Activated naive CD4-positive, alpha-beta T cell treated with anti-CD3 and anti-CD28 coated beads, Interleukin-2, amount 50 U/mL, for 24 hours (primary cell): Measurements from ENCODE around the gene CRHBP.

Experiments used
- H3K27ac Mint-ChIP-seq: one replicate; pipeline ENCODE4 v1.8.0; 2021; ENCODE audit warnings: mild to moderate bottlenecking, mixed read lengths
- H3K27me3 Mint-ChIP-seq: one replicate; pipeline ENCODE4 v1.8.0; 2021; ENCODE audit warnings: mixed read lengths
- H3K36me3 Mint-ChIP-seq: one replicate; pipeline ENCODE4 v1.8.0; 2021; ENCODE audit warnings: mixed read lengths
- H3K4me1 Mint-ChIP-seq: one replicate; pipeline ENCODE4 v1.8.0; 2021; ENCODE audit warnings: mixed read lengths
- H3K4me3 Mint-ChIP-seq: one replicate; pipeline ENCODE4 v1.8.0; 2021; ENCODE audit warnings: mild to moderate bottlenecking, mixed read lengths
- H3K9me3 Mint-ChIP-seq: one replicate; pipeline ENCODE4 v1.8.0; 2021; ENCODE audit warnings: mixed read lengths

CRHBP gene

GRCh38 chr5:76946090-76946489, 6.8 kb upstream of the CRHBP start:
- no peak overlapping the region for H3K4me3 Mint-ChIP-seq
- peaks cover 3% of the 10 kb centered on the region for H3K27me3 Mint-ChIP-seq
- H3K27ac Mint-ChIP-seq: no peak overlapping the region
- H3K4me1 Mint-ChIP-seq: no peaks in the 10 kb centered on the region
- no peaks in the 10 kb centered on the region for H3K9me3 Mint-ChIP-seq
- no peaks in the 10 kb centered on the region for H3K36me3 Mint-ChIP-seq

GRCh38 chr5:76947082-76947503, 5.8 kb upstream of the CRHBP start:
- Mint-ChIP-seq H3K27ac (no peak overlapping the region), H3K27me3 (peaks cover 3% of the 10 kb centered on the region), H3K4me3 (no peak overlapping the region), H3K9me3 (no peaks in the 10 kb centered on the region), H3K4me1 (no peaks in the 10 kb centered on the region), H3K36me3 (no peaks in the 10 kb centered on the region)

- H3K9me3 Mint-ChIP-seq: no peaks in the 10 kb centered on the region
- no peaks in the 10 kb centered on the region for H3K4me1 Mint-ChIP-seq
- peaks cover 26% of the 10 kb centered on the region for H3K27me3 Mint-ChIP-seq
- no peak overlapping the region for H3K27ac Mint-ChIP-seq
- H3K36me3 Mint-ChIP-seq: no peaks in the 10 kb centered on the region
- no peak overlapping the region for H3K4me3 Mint-ChIP-seq
Measured at GRCh38 chr5:76953551-76954382, 922 bp downstream of the CRHBP start.

DNA sequence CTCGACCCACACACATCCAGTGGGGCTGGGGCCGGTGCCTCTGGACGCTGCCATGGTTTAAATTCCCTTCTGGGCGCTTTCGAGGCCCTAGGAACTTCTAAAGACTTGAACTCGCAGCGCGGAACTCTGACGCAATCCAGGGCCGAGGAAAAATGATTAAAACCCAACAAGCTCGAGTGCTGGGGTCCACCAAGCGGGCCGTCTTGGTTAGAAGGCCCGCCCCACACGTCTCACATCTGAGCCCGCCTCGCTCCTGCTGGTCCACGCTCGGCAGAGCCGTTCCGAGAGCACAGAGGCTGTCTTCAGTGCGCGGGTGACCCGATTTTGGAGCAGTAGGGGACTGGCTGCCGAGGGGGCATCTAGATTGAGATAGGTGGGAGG, 1.5 kb downstream of the CRHBP start:
- Mint-ChIP-seq H3K27ac (no peak overlapping the region), H3K4me1 (no peaks in the 10 kb centered on the region), H3K9me3 (no peaks in the 10 kb centered on the region), H3K27me3 (peaks cover 25% of the 10 kb centered on the region), H3K4me3 (no peak overlapping the region), H3K36me3 (no peaks in the 10 kb centered on the region)

GRCh38 chr5:76956033-76956432, 3.2 kb downstream of the CRHBP start:
- H3K27me3 Mint-ChIP-seq: peaks cover 24% of the 10 kb centered on the region
- no peak overlapping the region for H3K4me3 Mint-ChIP-seq
- no peaks in the 10 kb centered on the region for H3K9me3 Mint-ChIP-seq
- no peaks in the 10 kb centered on the region for H3K36me3 Mint-ChIP-seq
- H3K4me1 Mint-ChIP-seq: no peaks in the 10 kb centered on the region
- no peak overlapping the region for H3K27ac Mint-ChIP-seq

DNA sequence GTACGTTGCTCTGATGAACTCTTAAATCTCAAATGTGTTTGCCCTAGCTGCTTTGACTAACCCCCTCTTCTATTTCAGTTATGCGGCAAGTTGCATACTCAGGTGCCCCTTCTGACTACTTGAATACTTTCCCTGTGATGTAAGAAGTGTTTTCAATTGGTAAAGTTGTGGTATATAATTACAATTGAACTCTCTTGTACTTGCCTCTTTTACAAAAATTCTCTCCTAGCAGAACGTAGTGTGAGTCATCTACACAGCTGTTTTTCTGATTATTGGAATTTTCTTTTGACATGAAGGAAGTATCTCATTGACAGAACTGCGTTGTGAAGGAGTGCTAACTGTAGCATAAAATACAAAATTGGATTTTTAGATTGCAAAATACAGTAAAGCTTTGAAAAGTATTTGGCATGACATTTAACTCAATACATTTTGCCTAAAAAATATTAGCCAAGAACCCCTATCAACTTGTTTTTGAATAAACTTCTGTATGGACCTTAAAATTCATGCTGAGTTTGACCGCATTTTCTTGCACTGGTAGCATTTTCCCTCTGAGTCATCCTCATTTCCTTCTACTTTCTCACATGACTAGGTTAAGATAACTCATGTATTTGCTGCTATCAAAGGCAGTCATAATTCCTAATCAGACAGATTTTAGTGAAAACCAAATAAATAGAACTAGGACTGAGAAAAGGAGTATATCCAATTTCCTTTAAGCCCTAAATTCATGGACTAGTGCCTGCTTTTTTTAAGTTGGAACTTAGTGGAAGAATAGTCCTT, 6.3 kb downstream of the CRHBP start:
- Mint-ChIP-seq H3K4me3 (no peak overlapping the region), H3K27me3 (peaks cover 17% of the 10 kb centered on the region), H3K9me3 (no peaks in the 10 kb centered on the region), H3K27ac (no peak overlapping the region), H3K4me1 (no peaks in the 10 kb centered on the region), H3K36me3 (no peaks in the 10 kb centered on the region)

DNA sequence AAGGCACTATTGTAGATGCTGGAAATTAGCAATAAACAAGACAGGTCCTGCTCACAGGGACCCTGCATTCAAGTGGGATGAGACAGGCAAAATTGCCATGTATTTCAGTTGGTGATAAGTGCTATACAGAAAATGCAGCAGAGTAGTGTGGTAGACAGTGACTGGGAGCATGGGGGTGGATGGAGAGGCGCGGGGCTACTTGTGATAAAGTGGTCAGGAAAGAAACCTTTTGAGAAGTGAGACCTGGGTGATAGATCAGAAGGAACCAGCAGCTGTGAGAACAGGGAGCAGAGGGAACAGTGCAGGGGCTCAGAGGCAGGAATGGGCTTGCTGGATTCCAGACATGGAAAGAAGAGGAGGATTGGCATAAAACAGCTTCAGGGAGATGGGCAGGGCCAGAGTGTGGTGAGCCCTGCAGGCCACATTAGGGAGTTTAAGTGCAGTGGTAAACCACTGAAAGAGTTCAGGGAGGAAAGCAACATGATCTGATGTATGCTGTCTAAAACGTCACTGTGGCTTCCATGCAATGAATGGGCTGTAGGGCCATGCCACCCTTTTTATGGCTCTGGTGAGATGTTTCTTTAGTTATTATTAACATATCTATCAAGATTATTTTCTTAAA, 7.3 kb downstream of the CRHBP start:
- Mint-ChIP-seq H3K27ac (no peak overlapping the region), H3K9me3 (no peaks in the 10 kb centered on the region), H3K36me3 (no peaks in the 10 kb centered on the region), H3K4me3 (no peak overlapping the region), H3K4me1 (no peaks in the 10 kb centered on the region), H3K27me3 (peaks cover 7% of the 10 kb centered on the region)

DNA sequence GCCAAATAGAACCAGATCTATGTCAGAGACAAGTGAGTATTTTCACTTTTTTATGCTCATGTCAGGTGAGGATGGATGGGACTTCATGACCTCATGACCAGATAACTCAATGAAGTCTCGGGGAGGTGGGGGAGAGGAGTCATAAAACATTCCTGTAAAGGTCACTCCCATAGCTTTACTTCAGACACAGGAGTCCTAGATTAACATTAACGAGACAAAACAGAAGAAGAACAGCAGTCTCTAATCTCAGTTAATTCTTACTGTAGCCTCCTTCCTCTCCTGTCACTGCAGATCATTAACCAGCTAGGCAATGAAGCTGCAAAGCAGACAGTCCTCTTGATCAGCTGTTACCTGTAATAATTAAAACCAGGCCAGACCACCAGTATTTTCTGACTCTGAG, 11.2 kb downstream of the CRHBP start:
- H3K4me3 Mint-ChIP-seq: no peak overlapping the region
- H3K9me3 Mint-ChIP-seq: no peaks in the 10 kb centered on the region
- peaks cover 3% of the 10 kb centered on the region for H3K27me3 Mint-ChIP-seq
- no peak overlapping the region for H3K27ac Mint-ChIP-seq
- no peaks in the 10 kb centered on the region for H3K4me1 Mint-ChIP-seq
- no peaks in the 10 kb centered on the region for H3K36me3 Mint-ChIP-seq

DNA sequence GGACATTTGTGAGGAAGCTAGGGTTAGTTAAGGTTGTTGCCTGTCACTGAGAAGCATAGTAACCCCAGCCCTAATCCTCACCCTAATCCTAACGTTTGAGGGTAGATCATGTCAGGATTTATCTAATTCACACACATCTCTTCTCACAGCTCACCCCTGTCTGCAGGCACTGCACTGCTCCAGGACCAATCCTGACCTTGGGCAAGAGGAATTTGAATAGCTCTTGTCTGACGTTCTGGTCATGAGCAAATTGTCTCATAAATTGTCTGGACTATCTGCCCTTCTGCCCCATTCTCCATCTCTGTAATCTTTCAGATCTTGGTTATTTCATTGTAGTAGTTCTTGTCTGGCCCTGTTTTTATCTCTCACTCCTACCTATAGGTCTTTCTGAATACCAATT, 18.7 kb downstream of the CRHBP start:
- no peak overlapping the region for H3K27ac Mint-ChIP-seq
- no peaks in the 10 kb centered on the region for H3K9me3 Mint-ChIP-seq
- H3K36me3 Mint-ChIP-seq: no peaks in the 10 kb centered on the region
- H3K4me3 Mint-ChIP-seq: no peak overlapping the region
- H3K27me3 Mint-ChIP-seq: peaks cover 3% of the 10 kb centered on the region
- H3K4me1 Mint-ChIP-seq: peaks cover 4% of the 10 kb centered on the region

- H3K9me3 Mint-ChIP-seq: no peaks in the 10 kb centered on the region
- H3K4me3 Mint-ChIP-seq: no peak overlapping the region
- peaks cover 4% of the 10 kb centered on the region for H3K4me1 Mint-ChIP-seq
- no peak overlapping the region for H3K27ac Mint-ChIP-seq
- peaks cover 2% of the 10 kb centered on the region for H3K27me3 Mint-ChIP-seq
- no peaks in the 10 kb centered on the region for H3K36me3 Mint-ChIP-seq
Measured at GRCh38 chr5:76972689-76973088, 19.8 kb downstream of the CRHBP start.

DNA sequence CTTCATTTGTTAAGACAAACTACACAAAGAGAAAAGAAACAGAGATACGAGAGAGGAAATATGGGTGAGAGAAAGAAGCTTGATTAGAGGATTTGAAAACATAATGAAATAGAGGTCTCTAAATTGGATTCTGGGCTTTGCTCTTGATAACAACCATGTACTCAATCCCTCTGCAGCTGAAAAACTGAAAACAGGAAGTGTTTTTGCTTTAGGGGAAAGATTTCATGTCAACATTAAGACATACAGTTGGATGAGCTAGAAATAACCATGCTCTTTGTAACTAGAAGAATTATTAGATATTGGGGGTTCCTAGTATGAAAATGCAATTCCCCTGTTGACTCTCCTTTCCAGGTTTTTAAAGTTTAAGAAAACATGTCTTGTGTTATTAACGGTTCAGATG, 21.9 kb downstream of the CRHBP start:
- H3K4me3 Mint-ChIP-seq: no peak overlapping the region
- H3K9me3 Mint-ChIP-seq: no peaks in the 10 kb centered on the region
- H3K4me1 Mint-ChIP-seq: peaks cover 4% of the 10 kb centered on the region
- H3K27ac Mint-ChIP-seq: no peak overlapping the region
- no peaks in the 10 kb centered on the region for H3K27me3 Mint-ChIP-seq
- no peaks in the 10 kb centered on the region for H3K36me3 Mint-ChIP-seq

GRCh38 chr5:76978869-76979268, 26.0 kb downstream of the CRHBP start:
- Mint-ChIP-seq H3K4me3 (no peak overlapping the region), H3K36me3 (no peaks in the 10 kb centered on the region), H3K9me3 (no peaks in the 10 kb centered on the region), H3K4me1 (peaks cover 4% of the 10 kb centered on the region), H3K27me3 (no peaks in the 10 kb centered on the region), H3K27ac (no peak overlapping the region)

- H3K27ac Mint-ChIP-seq: no peak overlapping the region
- no peak overlapping the region for H3K4me3 Mint-ChIP-seq
- H3K4me1 Mint-ChIP-seq: no peaks in the 10 kb centered on the region
- no peaks in the 10 kb centered on the region for H3K9me3 Mint-ChIP-seq
- H3K27me3 Mint-ChIP-seq: no peaks in the 10 kb centered on the region
- no peaks in the 10 kb centered on the region for H3K36me3 Mint-ChIP-seq
Measured at GRCh38 chr5:76980518-76981144, 27.8 kb downstream of the CRHBP start.

- no peaks in the 10 kb centered on the region for H3K4me1 Mint-ChIP-seq
- no peak overlapping the region for H3K27ac Mint-ChIP-seq
- H3K4me3 Mint-ChIP-seq: no peak overlapping the region
- no peaks in the 10 kb centered on the region for H3K36me3 Mint-ChIP-seq
- H3K27me3 Mint-ChIP-seq: no peaks in the 10 kb centered on the region
- H3K9me3 Mint-ChIP-seq: no peaks in the 10 kb centered on the region
Measured at GRCh38 chr5:76982450-76982849, 29.6 kb downstream of the CRHBP start.

- no peaks in the 10 kb centered on the region for H3K4me1 Mint-ChIP-seq
- H3K4me3 Mint-ChIP-seq: no peak overlapping the region
- H3K9me3 Mint-ChIP-seq: no peaks in the 10 kb centered on the region
- no peaks in the 10 kb centered on the region for H3K36me3 Mint-ChIP-seq
- H3K27me3 Mint-ChIP-seq: no peaks in the 10 kb centered on the region
- no peak overlapping the region for H3K27ac Mint-ChIP-seq
Measured at GRCh38 chr5:76983468-76983867, 30.6 kb downstream of the CRHBP start.
